Right lobe of liver (tissue), 6 donors: ENCODE results near the gene REC114. TPM values are rescaled to one million over a fixed set of nuclear protein-coding genes. Genes with fewer than 3 reads are reported as not detected.
A peak's percentile ranks its signal among the peaks of the same experiment; 100 is the strongest.

Source experiments
- ATAC-seq, 4 donors: fragments of 200-7000 bp; cut with Tn5 transposase; one replicate each; pipeline ENCODE4 v1.9.1; 2020; ENCODE audit warnings: mild to moderate bottlenecking in 4 of 4, moderate library complexity in 4 of 4
- DNase-seq, 3 donors: peaks; one replicate each; pipeline ENCODE4 v3.0.0-alpha.2; 2020
- H3K27ac ChIP-seq, 3 donors: fragments of 200-600 bp; one replicate each; pipeline ENCODE4 v1.8.0; 2022
- H3K27me3 ChIP-seq, 2 donors: fragments of 200-600 bp; one replicate each; pipeline ENCODE4 v1.8.0; 2022
- H3K36me3 ChIP-seq, 4 donors: fragments of 200-600 bp; sonication (generic) in 1 of 4; one replicate each; pipeline versions ENCODE4 v1.5.1 to v1.8.0; 2017 to 2022; ENCODE audit warnings: control low read depth in 1 of 4
- H3K4me1 ChIP-seq, 4 donors: fragments of 200-600 bp; sonication (generic) in 1 of 4; one replicate each; pipeline versions ENCODE4 v1.5.1 to v1.8.0; 2017 to 2022; ENCODE audit warnings: control low read depth in 1 of 4
- H3K4me3 ChIP-seq, 3 donors: fragments of 200-600 bp; one replicate each; pipeline ENCODE4 v1.8.0; 2022
- H3K9me3 ChIP-seq, 4 donors: fragments of 200-600 bp; sonication (generic) in 1 of 4; one replicate each; pipeline versions ENCODE4 v1.5.1 to v1.8.0; 2017 to 2022; ENCODE audit warnings: control low read depth in 1 of 4
- CTCF ChIP-seq, 4 donors: fragments of 200-600 bp in 3 of 4; fragments of 450-650 bp in 1 of 4; IDR thresholded peaks; one replicate each; pipeline versions ENCODE4 v1.5.1 to v1.8.0; 2016 to 2022; ENCODE audit warnings: antibody characterized with exemption in 4 of 4, mild to moderate bottlenecking in 2 of 4
- POLR2A ChIP-seq: fragments of 450-650 bp; IDR thresholded peaks from one replicate; pipeline ENCODE4 v1.6.1; 2017; ENCODE audit warnings: antibody characterized with exemption, mild to moderate bottlenecking
- WGBS: methylation state at CpG from one replicate; pipeline ENCODE4 v1.1.6; 2018; ENCODE audit warnings: low coverage, low lambda C conversion rate; ENCODE audit not compliant: insufficient coverage; ENCODE audit errors: missing lambda C conversion rate; 5-methylcytosine and 5-hydroxymethylcytosine counted together
- intact Hi-C, 2 donors: fragments of 100-400 bp; cut with DNase I; formaldehyde crosslinking; loops; one replicate each; pipeline versions ENCODE4 v1.11.2 to v1.14.1; 2022
- total RNA-seq, 6 experiments: library from RNA; depleted of rRNA in 2 of 6; stranded (reverse); fragments of >200 nt in 2 of 6; fragmentation: NEBNext Ultra II Directional in 3 of 6; extraction: Animal tissue kit (Norgen Biotek cat#: 25700) in 3 of 6; gene quantifications; one replicate each; pipeline versions ENCODE4 v1.1.0 to v1.2.4, GENCODE V29; 2016 to 2023
- donor health status: DM: no; HTN: yes; CAD: no.
- donor health status: DM: no; HTN: no; CAD: no.
- donor health status: DM: no; HTN: no; CAD: no.
- donor health status: DM: no; HTN: yes; CAD: no.
- donor health status: DM: no; HTN: yes; CAD: no.

Gene REC114
- total RNA-seq, 6 experiments from 2014 or later, result not detected

GRCh38 chr15:73597036-73597638, 154.2 kb downstream of the REC114 start:
- DNase-seq, result peak in 1 of 3 donors; percentile 51

GRCh38 chr15:73598530-73599160, 155.7 kb downstream of the REC114 start:
- Histone ChIP-seq H3K27ac (no peak overlapping the region), H3K36me3 (no peaks in the 10 kb centered on the region)

More at GRCh38 chr15:73597036-73597638, 154.2 kb downstream of the REC114 start:
- Histone ChIP-seq H3K27ac (no peak overlapping the region), H3K4me3 (no peak overlapping the region), H3K4me1 (peaks cover 0 to 20% (median 8%) of the 10 kb centered on the region in 4 donors), H3K9me3 (no peaks in the 10 kb centered on the region), H3K27me3 (no peaks in the 10 kb centered on the region), H3K36me3 (no peaks in the 10 kb centered on the region)
- TF ChIP-seq CTCF (IDR thresholded peaks at IDR 0.05) (no peak), POLR2A (no peak)
- no peak for ATAC-seq
- intact Hi-C loops, result no loop called here
- 83% methylated on average over 2 of the region's 21 CpGs for WGBS

GRCh38 chr15:73599934-73600333, 157.0 kb downstream of the REC114 start:
- no peaks in the 10 kb centered on the region for H3K36me3 ChIP-seq
- H3K27ac ChIP-seq, result no peak overlapping the region
- ATAC-seq, result no peak
- WGBS, result 100% methylated on average over 1 of the region's 1 CpG
- TF ChIP-seq POLR2A, result no peak
- TF ChIP-seq CTCF (IDR thresholded peaks at IDR 0.05), result no peak
- DNase-seq, result no peak
- no peaks in the 10 kb centered on the region for H3K9me3 ChIP-seq
- H3K4me1 ChIP-seq, result peaks cover 0 to 30% (median 10%) of the 10 kb centered on the region in 4 donors
- intact Hi-C loops, result no loop called here
- H3K4me3 ChIP-seq, result no peak overlapping the region
- H3K27me3 ChIP-seq, result no peaks in the 10 kb centered on the region

More at GRCh38 chr15:73598530-73599160, 155.7 kb downstream of the REC114 start:
- Histone ChIP-seq H3K27me3 (no peaks in the 10 kb centered on the region), H3K9me3 (no peaks in the 10 kb centered on the region), H3K4me1 (peaks cover 0 to 30% (median 10%) of the 10 kb centered on the region in 4 donors), H3K4me3 (no peak overlapping the region)
- WGBS, result 53% methylated on average over 3 of the region's 3 CpGs
- ATAC-seq (no peak), DNase-seq (no peak)
- TF ChIP-seq POLR2A (no peak), CTCF (IDR thresholded peaks at IDR 0.05) (no peak)
- intact Hi-C loops, result no loop called here

GRCh38 chr15:73600413-73601335, 157.7 kb downstream of the REC114 start:
- Histone ChIP-seq H3K4me1 (peaks cover 0 to 30% (median 10%) of the 10 kb centered on the region in 4 donors), H3K4me3 (no peak overlapping the region), H3K36me3 (no peaks in the 10 kb centered on the region), H3K27me3 (no peaks in the 10 kb centered on the region), H3K9me3 (no peaks in the 10 kb centered on the region), H3K27ac (no peak overlapping the region)
- intact Hi-C loops, result no loop called here
- 59% methylated on average over 3 of the region's 5 CpGs for WGBS
- TF ChIP-seq POLR2A (no peak), CTCF (IDR thresholded peaks at IDR 0.05) (no peak)
- ATAC-seq, result no peak
- no peak for DNase-seq
